HG02763 (cell line): ENCODE data around the gene OR4C15.

Experiments used
- ATAC-seq: cut with Tn5 transposase; IDR thresholded peaks from one replicate; pipeline ENCODE4 v1.9.1; 2021; ENCODE audit warnings: mild to moderate bottlenecking, moderate library complexity; ENCODE audit not compliant: unreplicated experiment

OR4C15 gene

GRCh38 chr11:55554169-55554568, at the start of gene OR4C15:
TSS of gene OR4C15 (plus strand) at chr11:55554469. CDS start at chr11:55554469, 0 bp downstream.
- no peak for ATAC-seq

- ATAC-seq, result no peak
Measured at GRCh38 chr11:55571828-55572227, 17.6 kb downstream of the OR4C15 start, which contains the start of gene OR4C16. TSS of gene OR4C16 (plus strand) at chr11:55572128. CDS start at chr11:55572128, 0 bp downstream.

GRCh38 chr11:55572548-55572947, 18.3 kb downstream of the OR4C15 start:
- ATAC-seq, result no peak
